Endodermal cell (in vitro differentiated cells): ENCODE measurements around the gene PRDM16. TPM values are rescaled to one million over a fixed set of nuclear protein-coding genes. Genes with fewer than 3 reads are reported as not detected.
A peak's percentile ranks its signal among the peaks of the same experiment; 100 is the strongest.

Experiments
- DNase-seq: peaks from one replicate; pipeline ENCODE4 v3.0.0-alpha.2; 2017
- H3K27ac ChIP-seq: 2 replicates; pipeline ENCODE4 v1.5.1; 2013; ENCODE audit warnings: mild to moderate bottlenecking, low read depth, low read length, moderate library complexity
- H3K27me3 ChIP-seq: 2 replicates; pipeline ENCODE4 v1.6.1; 2013; ENCODE audit warnings: mild to moderate bottlenecking, low read length, moderate library complexity; ENCODE audit not compliant: insufficient read depth, control insufficient read depth, poor library complexity, severe bottlenecking
- H3K36me3 ChIP-seq: 2 replicates; pipeline ENCODE4 v1.7.0; 2013; ENCODE audit warnings: mild to moderate bottlenecking, low read length, moderate library complexity; ENCODE audit not compliant: control insufficient read depth, insufficient read depth
- H3K4me1 ChIP-seq: one replicate; pipeline ENCODE4 v1.7.0; 2013; ENCODE audit warnings: low read length; ENCODE audit not compliant: control insufficient read depth, insufficient read depth
- H3K4me3 ChIP-seq: 2 replicates; pipeline ENCODE4 v1.5.1; 2013; ENCODE audit warnings: mild to moderate bottlenecking, low read length, moderate library complexity
- H3K9ac ChIP-seq: 2 replicates; pipeline ENCODE4 v1.6.1; 2013; ENCODE audit warnings: mild to moderate bottlenecking, low read length, moderate library complexity; ENCODE audit not compliant: poor library complexity, severe bottlenecking; ENCODE audit errors: extremely low read depth
- H3K9me3 ChIP-seq: 2 replicates; pipeline ENCODE4 v1.6.1; 2013; ENCODE audit warnings: mild to moderate bottlenecking, low read length, moderate library complexity; ENCODE audit not compliant: control insufficient read depth
- H3K27ac Mint-ChIP-seq: 2 replicates; pipeline ENCODE4 v1.8.0; 2020; ENCODE audit warnings: mixed read lengths
- H3K27me3 Mint-ChIP-seq: 2 replicates; pipeline ENCODE4 v1.8.0; 2021; ENCODE audit warnings: mild to moderate bottlenecking, mixed read lengths; ENCODE audit not compliant: insufficient read depth
- H3K36me3 Mint-ChIP-seq: 2 replicates; pipeline ENCODE4 v1.8.0; 2020; ENCODE audit warnings: low read depth, mixed read lengths
- H3K4me1 Mint-ChIP-seq: 2 replicates; pipeline ENCODE4 v1.8.0; 2020; ENCODE audit warnings: mixed read lengths
- H3K4me3 Mint-ChIP-seq: 2 replicates; pipeline ENCODE4 v1.8.0; 2020; ENCODE audit warnings: mild to moderate bottlenecking, moderate library complexity, mixed read lengths
- H3K9me3 Mint-ChIP-seq: 2 replicates; pipeline ENCODE4 v1.8.0; 2020; ENCODE audit warnings: mild to moderate bottlenecking, mixed read lengths
- WGBS, 2 experiments: methylation state at CpG; one replicate each; pipeline versions ENCODE4 v1.1.5 to v1.1.7; 2013; ENCODE audit warnings: missing lambda C conversion rate in 2 of 2, mixed read lengths in 1 of 2; ENCODE audit not compliant: insufficient coverage in 1 of 2, insufficient read length in 1 of 2; 5-methylcytosine and 5-hydroxymethylcytosine counted together
- total RNA-seq, 2 donors: library from RNA; stranded (reverse); fragmentation: NEBNext Ultra II Directional in 1 of 2; extraction: Animal tissue kit (Norgen Biotek cat#: 25700) in 1 of 2; gene quantifications; 2 replicates in 1 of 2; 3 replicates in 1 of 2; pipeline ENCODE4 v1.2.1, GENCODE V29; 2021
- TF ChIP-seq, protein P1 (sequence below): fragments of 200-600 bp; sonication (generic); conservative IDR thresholded peaks from 2 replicates; pipeline ENCODE4 v1.5.0; 2021; ENCODE audit warnings: antibody characterized with exemption, mild to moderate bottlenecking

The PRDM16 gene
- total RNA-seq, 2 donors from 2014 or later: 2.1 to 4.0 TPM

DNA sequence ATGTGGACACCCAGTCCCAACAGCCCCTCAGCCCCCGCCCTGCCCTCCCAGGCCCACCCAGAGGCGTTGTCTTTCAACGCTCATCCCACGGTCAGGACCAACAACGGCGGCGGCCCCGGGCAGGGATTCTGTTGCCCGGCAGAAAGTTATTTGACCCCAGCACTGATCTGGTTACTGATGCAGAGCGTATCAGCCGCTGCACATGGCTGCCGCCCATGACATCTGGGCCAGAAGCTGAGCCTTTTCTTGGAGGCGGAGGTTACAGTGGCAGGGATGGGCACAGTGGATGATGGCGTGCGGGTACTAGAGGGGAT is 258.3 kb downstream of the PRDM16 start:
- Histone ChIP-seq H3K4me1 (peaks cover 21% of the 10 kb centered on the region), H3K4me3 (no peak overlapping the region), H3K27me3 (no peaks in the 10 kb centered on the region), H3K9ac (no peak overlapping the region), H3K9me3 (no peaks in the 10 kb centered on the region), H3K36me3 (no peaks in the 10 kb centered on the region), H3K27ac (no peak overlapping the region)
- Mint-ChIP-seq H3K36me3 (no peaks in the 10 kb centered on the region), H3K27ac (no peak overlapping the region), H3K9me3 (no peaks in the 10 kb centered on the region), H3K4me1 (peaks cover 11% of the 10 kb centered on the region), H3K27me3 (no peaks in the 10 kb centered on the region), H3K4me3 (no peak overlapping the region)
- no peak for DNase-seq
- TF ChIP-seq, protein P1, sequence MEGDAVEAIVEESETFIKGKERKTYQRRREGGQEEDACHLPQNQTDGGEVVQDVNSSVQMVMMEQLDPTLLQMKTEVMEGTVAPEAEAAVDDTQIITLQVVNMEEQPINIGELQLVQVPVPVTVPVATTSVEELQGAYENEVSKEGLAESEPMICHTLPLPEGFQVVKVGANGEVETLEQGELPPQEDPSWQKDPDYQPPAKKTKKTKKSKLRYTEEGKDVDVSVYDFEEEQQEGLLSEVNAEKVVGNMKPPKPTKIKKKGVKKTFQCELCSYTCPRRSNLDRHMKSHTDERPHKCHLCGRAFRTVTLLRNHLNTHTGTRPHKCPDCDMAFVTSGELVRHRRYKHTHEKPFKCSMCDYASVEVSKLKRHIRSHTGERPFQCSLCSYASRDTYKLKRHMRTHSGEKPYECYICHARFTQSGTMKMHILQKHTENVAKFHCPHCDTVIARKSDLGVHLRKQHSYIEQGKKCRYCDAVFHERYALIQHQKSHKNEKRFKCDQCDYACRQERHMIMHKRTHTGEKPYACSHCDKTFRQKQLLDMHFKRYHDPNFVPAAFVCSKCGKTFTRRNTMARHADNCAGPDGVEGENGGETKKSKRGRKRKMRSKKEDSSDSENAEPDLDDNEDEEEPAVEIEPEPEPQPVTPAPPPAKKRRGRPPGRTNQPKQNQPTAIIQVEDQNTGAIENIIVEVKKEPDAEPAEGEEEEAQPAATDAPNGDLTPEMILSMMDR: no peak
- 82 to 91% methylated on average over 6 to 15 of the region's 15 CpGs for WGBS, 2 experiments

DNA sequence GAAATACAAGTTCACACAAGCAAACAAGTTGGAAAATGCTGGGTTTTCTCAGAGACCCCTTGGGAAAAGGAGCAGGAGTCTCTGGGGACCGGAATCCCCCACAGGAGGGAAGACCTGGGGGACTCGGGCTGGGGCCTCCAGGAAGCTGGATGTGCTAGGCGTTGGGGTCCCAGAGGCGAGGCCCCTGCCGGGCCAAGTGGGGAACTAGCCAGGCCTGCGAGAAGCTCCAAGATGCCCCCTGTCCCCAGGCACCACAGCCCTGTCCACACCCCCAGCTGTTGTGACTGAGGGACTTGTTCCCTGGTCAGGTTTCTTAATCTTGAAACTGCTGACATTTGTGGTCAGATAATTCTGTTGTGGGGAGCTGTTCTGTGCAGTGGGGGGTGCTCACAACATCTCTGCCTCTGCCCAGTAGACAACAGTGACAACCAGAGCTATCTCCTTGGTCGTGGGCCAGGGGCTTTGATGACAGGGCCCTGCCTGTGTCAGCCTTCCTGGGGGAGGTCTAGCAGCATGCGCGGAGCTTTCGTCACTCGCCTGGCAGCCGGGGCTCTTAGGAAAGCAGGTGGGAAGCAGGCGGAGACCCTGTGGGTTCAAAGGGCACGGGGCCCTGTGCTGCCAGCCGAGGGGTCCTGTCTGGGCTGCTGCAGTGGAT is 259.1 kb downstream of the PRDM16 start:
- H3K27me3 Mint-ChIP-seq: no peaks in the 10 kb centered on the region
- Histone ChIP-seq H3K4me1 (peaks cover 21% of the 10 kb centered on the region), H3K36me3 (no peaks in the 10 kb centered on the region), H3K27ac (no peak overlapping the region), H3K4me3 (no peak overlapping the region), H3K27me3 (no peaks in the 10 kb centered on the region), H3K9me3 (no peaks in the 10 kb centered on the region), H3K9ac (no peak overlapping the region)
- H3K27ac Mint-ChIP-seq: peak overlapping the region; percentile 44
- H3K4me3 Mint-ChIP-seq: no peak overlapping the region
- WGBS, 2 experiments: 88 to 89% methylated on average over 14 to 15 of the region's 15 CpGs
- H3K36me3 Mint-ChIP-seq: no peaks in the 10 kb centered on the region
- no peak for DNase-seq
- peaks cover 12% of the 10 kb centered on the region for H3K4me1 Mint-ChIP-seq
- H3K9me3 Mint-ChIP-seq: no peaks in the 10 kb centered on the region
- TF ChIP-seq, protein P1: no peak

DNA sequence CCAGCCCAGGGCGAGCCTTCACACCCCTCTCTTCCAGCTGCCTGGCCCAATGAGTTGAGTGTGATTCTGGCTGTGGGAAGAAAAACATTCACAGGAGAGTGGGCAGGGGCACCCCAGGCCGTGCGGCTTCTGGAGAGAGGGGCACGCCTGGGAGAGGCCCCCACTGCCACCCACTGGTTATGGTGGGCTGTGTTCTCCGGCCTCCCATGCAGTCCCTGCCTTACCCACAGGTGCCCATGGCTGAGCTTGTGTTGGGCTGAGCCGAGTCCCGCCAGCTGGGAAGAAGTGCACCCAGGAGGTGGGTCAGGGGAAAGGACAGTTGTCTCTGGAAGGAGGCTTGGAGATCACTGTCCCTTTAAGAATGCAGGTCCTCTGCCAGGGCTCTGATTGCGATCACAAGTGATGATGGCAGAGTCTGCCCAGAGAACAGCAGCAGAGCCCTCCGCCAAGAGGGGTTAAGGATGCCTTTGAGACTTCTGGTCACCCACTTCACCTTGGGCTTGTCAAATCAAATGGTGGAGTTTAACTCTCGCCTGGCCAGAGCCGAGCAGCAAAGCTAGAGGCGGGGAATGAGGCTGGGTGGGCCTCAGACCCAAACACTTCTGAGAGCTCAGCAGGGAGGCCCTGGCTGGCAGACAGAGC is 260.8 kb downstream of the PRDM16 start:
- Histone ChIP-seq H3K27ac (no peak overlapping the region), H3K36me3 (no peaks in the 10 kb centered on the region), H3K27me3 (no peaks in the 10 kb centered on the region), H3K4me1 (peaks cover 21% of the 10 kb centered on the region), H3K9ac (no peak overlapping the region), H3K9me3 (no peaks in the 10 kb centered on the region), H3K4me3 (no peak overlapping the region)
- Mint-ChIP-seq H3K4me3 (no peak overlapping the region), H3K27ac (no peak overlapping the region), H3K36me3 (no peaks in the 10 kb centered on the region), H3K4me1 (peaks cover 12% of the 10 kb centered on the region), H3K9me3 (no peaks in the 10 kb centered on the region), H3K27me3 (peaks cover 6% of the 10 kb centered on the region)
- 88 to 94% methylated on average over 10 to 12 of the region's 12 CpGs for WGBS, 2 experiments
- TF ChIP-seq, protein P1: no peak
- DNase-seq: no peak
